OCI-LY3 (cell line): Measurements from ENCODE around the gene RNF123.

Experiments
- CTCF ChIP-seq: fragments of 200-600, 300-600 bp; sonication (generic); IDR thresholded peaks from 2 replicates; pipeline ENCODE4 v1.5.1; 2014; ENCODE audit warnings: antibody characterized with exemption, low read length, low read depth
- EZH2phosphoT487 ChIP-seq: fragments of 200-600 bp; shearing (Covaris generic); IDR thresholded peaks from 2 replicates; pipeline ENCODE4 v1.6.1; 2018; ENCODE audit warnings: antibody characterized with exemption, mixed run types, low read depth

GRCh38 chr3:49674497-49674983, 14.8 kb upstream of the RNF123 start:
- TF ChIP-seq CTCF: no peak
- no peak for TF ChIP-seq EZH2phosphoT487
